Fibroblast of skin of left quadriceps (primary cell): Measurements from ENCODE around the gene TAMM41.
A peak's percentile ranks its signal among the peaks of the same experiment; 100 is the strongest.
"Not testable (repeated sequence)": the region's sequence is repeated elsewhere in the genome, so short reads cannot be mapped to it uniquely, and the experiment has no call there.

Source experiments
- DNase-seq, 2 experiments: peaks; one replicate each; pipeline ENCODE4 v3.0.0-alpha.2; 2013; ENCODE audit warnings: low read depth in 2 of 2

Gene TAMM41

DNA sequence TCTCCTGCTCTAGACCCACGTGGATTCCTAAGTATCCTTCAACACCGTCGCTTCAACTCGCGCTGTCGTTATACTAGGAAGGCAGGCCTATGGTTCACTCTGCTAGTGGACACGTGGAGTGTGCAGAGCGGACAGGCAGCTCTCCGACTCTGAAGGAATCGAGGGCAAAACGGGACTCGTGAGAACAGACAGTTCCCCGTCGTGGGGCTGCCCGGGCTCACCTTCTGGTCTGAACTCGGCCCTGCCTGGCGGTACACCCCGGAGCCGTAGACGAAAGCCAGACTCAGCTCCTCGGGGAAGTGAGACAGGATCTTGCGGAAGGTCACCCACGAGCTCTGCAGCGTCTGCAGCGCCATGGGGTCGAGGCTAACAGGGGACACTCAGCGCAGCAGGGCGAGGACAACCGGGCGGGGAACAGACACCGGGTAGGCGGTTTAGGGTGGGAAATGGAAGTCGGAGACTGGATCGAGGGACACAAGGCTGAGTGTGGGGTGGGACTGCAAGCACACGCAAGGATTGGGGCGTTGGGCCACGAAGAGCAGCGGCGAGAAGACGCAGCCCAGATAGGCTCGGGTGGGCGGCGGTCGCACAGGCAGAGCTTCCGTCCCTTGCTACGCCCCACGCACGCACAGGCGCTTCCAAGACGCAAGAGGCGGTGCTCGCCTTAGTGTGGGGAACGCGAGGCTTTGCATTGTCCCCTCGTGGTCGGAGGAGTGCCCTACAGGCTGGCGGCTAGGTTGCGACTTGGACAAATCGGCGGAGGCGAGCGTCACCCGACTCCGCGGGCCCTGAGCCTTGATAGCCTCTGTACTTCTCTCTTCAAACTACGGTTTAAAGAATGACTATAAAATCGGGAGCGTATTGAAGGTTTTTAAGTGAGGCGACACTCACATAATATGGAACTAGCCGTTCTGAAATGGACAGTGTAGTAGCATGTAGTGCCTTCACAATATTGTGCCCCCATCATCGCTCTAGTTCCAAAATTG is at the start of gene TAMM41:
Gene TAMM41, minus strand, starts transcription at position 605 of the 986 bp plus-strand sequence. Its CDS starts 249 bp downstream, at position 356.
- DNase-seq, result peak; percentile 64 to 70

DNA sequence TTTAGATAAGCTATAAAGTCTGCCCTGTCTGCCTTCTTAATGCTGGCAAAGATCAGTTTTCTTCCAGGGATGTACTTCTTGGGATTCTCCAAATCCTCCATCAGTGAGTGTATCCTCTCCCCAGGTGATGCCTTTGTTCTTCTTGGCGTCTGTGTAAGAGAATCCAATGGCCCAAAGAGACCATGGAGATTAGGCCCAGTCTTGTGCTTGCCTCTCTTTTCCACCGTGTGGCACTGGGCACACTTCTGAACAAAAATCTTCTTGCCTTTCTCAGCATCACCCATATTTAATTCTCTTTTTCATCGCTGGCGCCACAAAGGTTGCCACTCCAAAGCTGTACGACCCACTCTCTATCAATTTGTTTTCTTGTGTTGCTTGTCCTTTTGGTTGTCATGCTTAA is 32.2 kb upstream of the TAMM41 start:
- no peak for DNase-seq

DNA sequence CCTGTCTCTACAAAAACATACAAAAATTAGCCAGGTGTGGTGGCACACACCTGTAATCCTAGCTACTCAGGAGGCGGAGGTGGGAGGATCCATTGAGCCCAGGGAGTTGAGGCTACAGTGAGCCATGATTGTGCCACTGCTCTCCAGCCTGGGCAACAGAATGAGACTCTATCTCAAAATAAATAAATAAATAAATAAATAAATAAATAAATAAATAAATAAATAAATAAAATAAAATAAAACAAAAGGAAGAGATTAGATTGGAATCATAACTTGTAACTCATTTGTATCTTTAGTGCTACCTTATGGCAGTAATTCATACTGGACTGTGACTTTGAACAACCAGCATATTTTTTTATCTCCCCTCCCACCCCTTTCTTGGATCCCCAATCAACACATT is 28.0 kb upstream of the TAMM41 start:
- DNase-seq, result not testable (repeated sequence)

- DNase-seq, result not testable (repeated sequence)
Observed at GRCh38 chr3:11863739-11864138, 17.1 kb upstream of the TAMM41 start.

- DNase-seq, result not testable (repeated sequence)
Observed at GRCh38 chr3:11862584-11862983, 15.9 kb upstream of the TAMM41 start.

DNA sequence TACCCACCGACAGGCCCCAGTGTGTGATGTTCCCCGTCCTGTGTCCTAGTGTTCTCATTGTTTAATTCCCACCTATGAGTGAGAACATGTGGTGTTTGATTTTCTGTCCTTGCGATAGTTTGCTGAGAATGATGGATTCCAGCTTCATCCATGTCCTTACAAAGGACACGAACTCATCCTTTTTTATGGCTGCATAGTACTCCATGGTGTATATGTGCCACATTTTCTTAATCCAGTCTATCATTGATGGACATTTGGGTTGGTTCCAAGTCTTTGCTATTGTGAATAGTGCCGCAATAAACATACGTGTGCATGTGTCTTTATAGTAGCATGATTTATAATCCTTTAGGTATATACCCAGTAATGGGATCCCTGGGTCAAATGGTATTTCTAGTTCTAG is 15.5 kb upstream of the TAMM41 start:
- DNase-seq, result not testable (repeated sequence)

DNA sequence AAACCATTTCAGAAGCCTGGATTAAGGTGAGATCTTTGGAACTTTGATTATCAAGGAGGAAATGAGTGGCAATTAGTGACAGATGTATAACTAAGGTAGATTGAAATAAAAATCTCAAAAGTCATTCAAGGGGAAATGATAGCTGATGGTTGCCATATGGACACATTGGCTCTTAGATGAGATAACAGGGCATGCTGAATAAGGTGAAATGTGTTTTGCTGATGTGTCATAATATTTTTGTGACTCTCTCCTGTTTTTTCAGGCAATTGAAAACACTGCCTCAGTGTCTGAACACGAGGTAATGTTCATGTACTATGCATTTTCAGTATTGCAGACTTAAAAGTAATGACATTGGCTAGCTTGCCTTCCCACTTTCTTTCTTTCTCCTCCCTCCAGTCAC is 13.5 kb upstream of the TAMM41 start:
- not testable (repeated sequence) for DNase-seq

GRCh38 chr3:11853450-11853849 is 6.8 kb upstream of the TAMM41 start:
- no peak for DNase-seq

- DNase-seq, result no peak
Observed at GRCh38 chr3:11850003-11850402, 3.3 kb upstream of the TAMM41 start.

DNA sequence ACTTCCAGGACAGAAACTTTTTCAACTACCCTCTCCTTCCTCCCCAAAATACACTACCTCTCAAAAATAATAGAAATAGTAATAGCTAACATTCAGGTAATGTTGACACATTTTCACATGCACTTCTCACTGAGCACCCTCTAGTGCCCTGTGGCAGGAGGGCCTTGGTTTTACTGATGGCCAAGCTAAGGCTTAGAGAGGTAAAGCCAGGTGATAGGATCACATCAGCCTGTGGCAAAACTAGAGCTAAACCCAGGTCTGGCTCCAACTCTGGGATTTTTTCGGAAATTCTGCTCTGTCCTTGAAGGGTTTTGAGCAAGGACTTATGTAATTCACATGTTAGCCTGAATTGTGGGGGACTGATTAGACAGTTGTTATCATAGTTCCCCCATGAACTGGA is 922 bp upstream of the TAMM41 start:
- DNase-seq, result no peak

- no peak for DNase-seq
Observed at GRCh38 chr3:11845651-11846050, 1.0 kb downstream of the TAMM41 start.

GRCh38 chr3:11844891-11845290 is 1.8 kb downstream of the TAMM41 start:
- DNase-seq, result no peak

GRCh38 chr3:11835028-11835639 is 11.6 kb downstream of the TAMM41 start:
- no peak for DNase-seq

DNA sequence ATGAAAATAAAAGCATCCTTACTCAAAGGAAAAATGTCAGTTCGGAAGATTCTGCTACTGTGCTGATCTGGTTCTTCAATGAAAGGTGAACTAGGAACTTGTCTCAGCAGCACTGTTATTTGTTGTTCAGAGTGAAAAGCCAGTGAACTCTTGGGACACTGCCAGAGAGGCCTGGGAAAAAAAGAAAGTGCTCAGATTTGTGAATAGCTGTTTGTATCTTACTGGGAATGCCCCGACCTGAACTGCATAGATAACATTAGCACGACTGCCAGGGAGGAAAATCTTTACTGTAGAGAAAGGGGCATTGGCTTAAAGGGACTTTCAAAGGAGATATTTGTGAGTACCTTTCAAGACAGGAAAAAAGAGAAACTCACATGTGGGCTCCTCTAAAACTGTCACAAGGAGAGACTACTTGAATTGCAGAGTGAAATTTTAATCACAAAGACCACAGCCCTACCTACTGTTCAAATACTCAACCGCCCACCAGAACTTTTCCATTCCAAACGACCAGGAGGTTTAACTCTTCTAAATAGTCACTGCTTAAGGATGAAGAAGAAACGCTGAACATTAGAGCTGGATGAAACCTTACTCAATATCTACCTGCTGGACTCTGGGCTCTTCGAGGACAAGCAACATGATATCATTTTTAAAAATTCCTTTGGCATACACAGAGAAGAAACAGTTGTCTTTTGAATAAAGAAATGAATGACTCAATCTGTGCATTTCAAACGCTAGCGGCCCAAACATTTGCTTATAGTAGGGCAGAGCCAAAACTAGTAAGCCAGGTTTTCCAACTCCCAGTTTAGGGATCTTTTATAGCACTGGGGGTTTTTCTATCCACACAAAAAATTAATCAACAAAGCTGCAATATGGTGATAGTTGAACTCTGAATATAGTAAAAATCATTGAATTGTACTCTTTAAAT is 13.4 kb downstream of the TAMM41 start:
- DNase-seq, result no peak

- DNase-seq, result no peak
Observed at GRCh38 chr3:11829416-11829815, 17.3 kb downstream of the TAMM41 start.

DNA sequence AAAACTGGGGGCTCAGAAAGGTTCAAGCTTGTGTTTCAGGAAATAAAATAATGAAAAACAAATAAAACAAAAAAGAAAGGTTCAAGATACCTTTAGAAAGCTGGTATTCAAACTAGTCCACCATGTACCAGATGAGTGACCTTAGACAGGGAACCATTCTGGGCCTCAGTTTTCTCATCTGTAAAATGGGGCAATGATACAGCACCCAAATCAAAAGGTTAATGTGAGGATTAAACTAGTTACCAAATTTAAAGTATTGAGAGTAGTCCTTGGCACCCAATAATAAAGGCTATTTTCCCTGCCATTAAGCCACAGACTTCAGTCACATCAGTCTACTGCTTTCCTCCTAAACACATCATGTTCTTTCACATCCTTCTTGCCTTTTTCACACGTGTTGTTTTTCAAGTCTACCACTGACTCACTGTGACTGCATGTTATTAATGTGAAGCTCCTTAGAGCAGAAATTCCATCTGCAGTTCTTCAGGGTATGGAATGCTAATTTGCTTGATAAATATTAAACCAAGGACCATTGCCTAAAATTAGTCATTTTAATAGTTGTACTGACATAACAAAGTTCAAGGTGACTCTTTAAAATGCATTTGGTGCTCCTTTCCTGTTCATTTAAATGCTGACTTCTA is 19.9 kb downstream of the TAMM41 start:
- DNase-seq, result no peak

DNA sequence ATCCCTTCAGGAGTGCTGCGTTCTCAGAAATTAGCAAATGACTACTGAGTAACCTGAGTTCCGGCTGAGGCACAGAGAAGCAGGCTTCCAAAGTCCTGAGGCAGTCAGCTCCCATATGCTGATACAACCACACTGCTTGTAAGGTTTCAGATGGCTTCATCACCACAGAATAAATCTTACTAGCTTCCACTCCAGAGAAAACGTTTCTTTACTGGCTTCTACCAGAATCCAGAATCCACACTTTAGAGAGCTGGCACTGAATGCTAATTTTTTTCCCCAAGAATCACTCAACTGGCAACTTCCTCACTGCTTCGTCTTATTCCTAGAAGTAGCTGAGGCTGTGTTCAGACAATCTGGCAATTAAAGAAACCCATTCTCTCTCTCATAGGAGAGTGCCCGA is 21.4 kb downstream of the TAMM41 start:
- no peak for DNase-seq

DNA sequence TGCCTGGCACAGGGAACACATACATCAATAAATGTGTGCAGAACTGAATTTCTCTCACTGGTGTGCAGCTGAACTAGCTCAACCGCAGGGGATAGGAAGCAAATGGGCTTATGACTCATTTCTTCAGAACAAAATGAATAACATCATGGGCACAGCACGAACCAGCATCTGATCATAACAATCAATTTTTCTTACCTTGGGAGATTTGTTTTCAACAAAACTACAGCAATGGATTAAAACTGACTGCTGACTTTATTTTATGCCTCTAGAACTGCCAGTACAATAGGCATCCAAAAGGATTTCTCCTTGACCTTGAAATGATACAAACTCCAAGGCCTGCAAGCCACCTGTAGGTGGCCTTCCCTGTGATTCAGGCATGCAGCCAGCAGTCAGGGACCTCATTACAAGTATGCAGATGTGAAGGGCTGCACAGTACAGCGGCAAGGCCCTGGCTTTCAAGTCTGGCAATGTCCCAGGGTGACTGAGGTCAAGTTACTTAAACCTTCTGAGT is 26.1 kb downstream of the TAMM41 start:
- no peak for DNase-seq

- no peak for DNase-seq
Observed at GRCh38 chr3:11819146-11819689, 27.5 kb downstream of the TAMM41 start.

- no peak for DNase-seq
Observed at GRCh38 chr3:11818033-11818432, 28.7 kb downstream of the TAMM41 start.

DNA sequence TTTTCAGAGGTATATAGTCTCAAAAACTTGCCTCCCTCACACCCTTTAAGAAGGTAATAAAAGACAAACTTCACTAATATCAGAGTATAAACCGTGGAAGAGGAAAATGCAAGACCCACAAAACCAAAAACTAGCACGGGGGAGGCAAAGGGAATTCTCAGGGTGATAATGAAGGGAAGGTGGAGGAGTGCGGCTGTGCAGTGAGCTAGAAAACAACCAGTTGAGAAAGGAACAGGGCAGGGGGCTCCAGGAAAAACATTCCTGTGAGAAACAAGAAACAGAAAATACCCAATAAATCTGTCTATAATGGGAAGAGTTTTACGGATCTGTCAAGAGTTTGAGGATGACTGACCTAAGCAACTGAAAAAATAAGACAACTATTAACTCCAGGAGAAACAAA is 31.6 kb downstream of the TAMM41 start:
- DNase-seq, result no peak
